Mesenteric fat pad (tissue), 1 donor: ENCODE results near the gene ADCY1. TPM values are rescaled to one million over a fixed set of nuclear protein-coding genes. Genes with fewer than 3 reads are reported as not detected.

Experiments
- DNase-seq: peaks from one replicate; pipeline ENCODE4 v3.0.0-alpha.2; 2020; ENCODE audit warnings: low spot score
- total RNA-seq: library from RNA; stranded (reverse); fragmentation: NEBNext Ultra II Directional; extraction: Animal tissue kit (Norgen Biotek cat#: 25700); gene quantifications from one replicate; pipeline ENCODE4 v1.2.1, GENCODE V29; 2021
- donor health status: DM: yes; HTN: yes; CAD: no.

ADCY1 gene
- total RNA-seq, 1 donor from 2014 or later, result 3.3 TPM

- DNase-seq, result no peak
Measured at GRCh38 chr7:45623157-45623556, 49.0 kb downstream of the ADCY1 start.

GRCh38 chr7:45623740-45624391 is 49.7 kb downstream of the ADCY1 start:
- DNase-seq, result no peak

GRCh38 chr7:45624392-45624760 is 50.2 kb downstream of the ADCY1 start:
- DNase-seq, result no peak

- no peak for DNase-seq
Measured at GRCh38 chr7:45625067-45625466, 50.9 kb downstream of the ADCY1 start.

- DNase-seq, result no peak
Measured at GRCh38 chr7:45625714-45626440, 51.7 kb downstream of the ADCY1 start.

- DNase-seq, result no peak
Measured at GRCh38 chr7:45626441-45627430, 52.6 kb downstream of the ADCY1 start.

- no peak for DNase-seq
Measured at GRCh38 chr7:45627691-45628456, 53.7 kb downstream of the ADCY1 start.

GRCh38 chr7:45631569-45631968 is 57.4 kb downstream of the ADCY1 start:
- DNase-seq, result no peak

- no peak for DNase-seq
Measured at GRCh38 chr7:45636733-45637132, 62.6 kb downstream of the ADCY1 start.

- peak; percentile 39 for DNase-seq
Measured at GRCh38 chr7:45638916-45639315, 64.7 kb downstream of the ADCY1 start.

GRCh38 chr7:45642044-45642443 is 67.9 kb downstream of the ADCY1 start:
- peak; percentile 39 for DNase-seq

GRCh38 chr7:45643630-45644029 is 69.5 kb downstream of the ADCY1 start:
- no peak for DNase-seq

GRCh38 chr7:45644237-45644636 is 70.1 kb downstream of the ADCY1 start:
- peak; percentile 55 for DNase-seq

- DNase-seq, result peak; percentile 68
Measured at GRCh38 chr7:45645141-45645969, 71.2 kb downstream of the ADCY1 start.

- DNase-seq, result peak; percentile 72
Measured at GRCh38 chr7:45646207-45646821, 72.1 kb downstream of the ADCY1 start.

- DNase-seq, result peak; percentile 47
Measured at GRCh38 chr7:45646996-45647825, 73.0 kb downstream of the ADCY1 start.

- peak; percentile 81 for DNase-seq
Measured at GRCh38 chr7:45647967-45648670, 74.0 kb downstream of the ADCY1 start.

GRCh38 chr7:45648671-45648995 is 74.5 kb downstream of the ADCY1 start:
- DNase-seq, result no peak
